DND-41 (cell line): ENCODE data around the gene MEF2D.
A peak's percentile ranks its signal among the peaks of the same experiment; 100 is the strongest.

Experiments used
- ATAC-seq: fragments of 200-7000 bp; cut with Tn5 transposase; 3 replicates; pipeline ENCODE4 v1.9.1; 2021; ENCODE audit warnings: low read depth; ENCODE audit not compliant: insufficient read depth
- DNase-seq: peaks from one replicate; pipeline ENCODE4 v3.0.0-alpha.2; 2020
- H2AFZ ChIP-seq: 2 replicates; pipeline ENCODE4 v1.6.0; 2012; ENCODE audit warnings: low read depth, low read length
- H3K27ac ChIP-seq: 2 replicates; pipeline ENCODE4 v1.5.1; 2012; ENCODE audit warnings: low read length, inconsistent platforms
- H3K27me3 ChIP-seq: fragments of 200-600 bp; sonication (generic); 2 replicates; pipeline ENCODE4 v1.6.0; 2012; ENCODE audit warnings: low read length, mild to moderate bottlenecking, inconsistent platforms; ENCODE audit not compliant: insufficient read depth, poor library complexity
- H3K36me3 ChIP-seq: 2 replicates; pipeline ENCODE4 v1.5.1; 2012; ENCODE audit warnings: low read length, inconsistent platforms; ENCODE audit not compliant: insufficient read depth
- H3K4me1 ChIP-seq: 2 replicates; pipeline ENCODE4 v1.5.1; 2012; ENCODE audit warnings: mild to moderate bottlenecking, low read length; ENCODE audit not compliant: insufficient read depth
- H3K4me2 ChIP-seq: 2 replicates; pipeline ENCODE4 v1.6.0; 2012; ENCODE audit warnings: mild to moderate bottlenecking, moderate library complexity, low read length, inconsistent platforms; ENCODE audit not compliant: insufficient read depth
- H3K4me3 ChIP-seq, 2 experiments: fragments of 200-600 bp in 1 of 2; shearing (Covaris generic) in 1 of 2; 2 replicates each; pipeline ENCODE4 v1.5.1; 2012 to 2016; ENCODE audit warnings: inconsistent platforms in 2 of 2, low read length in 2 of 2, mild to moderate bottlenecking in 2 of 2, low read depth in 1 of 2, moderate library complexity in 1 of 2
- H3K79me2 ChIP-seq: 2 replicates; pipeline ENCODE4 v1.6.0; 2012; ENCODE audit warnings: low read length, inconsistent platforms; ENCODE audit not compliant: insufficient read depth
- H3K9ac ChIP-seq: 2 replicates; pipeline ENCODE4 v1.6.0; 2012; ENCODE audit warnings: low read depth, mild to moderate bottlenecking, inconsistent platforms, low read length, moderate library complexity
- H3K9me3 ChIP-seq: 2 replicates; pipeline ENCODE4 v1.5.1; 2012; ENCODE audit warnings: low read length, moderate library complexity, mild to moderate bottlenecking, inconsistent platforms; ENCODE audit not compliant: insufficient read depth, severe bottlenecking
- H4K20me1 ChIP-seq: 2 replicates; pipeline ENCODE4 v1.6.0; 2012; ENCODE audit warnings: low read length; ENCODE audit not compliant: insufficient read depth
- CTCF ChIP-seq: IDR thresholded peaks from 2 replicates; pipeline ENCODE4 v1.5.1; 2012; ENCODE audit warnings: borderline replicate concordance, low read length, moderate library complexity, mild to moderate bottlenecking; ENCODE audit not compliant: poor library complexity, severe bottlenecking; ENCODE audit errors: extremely low read depth
- EZH2 ChIP-seq: IDR thresholded peaks from 3 replicates; pipeline ENCODE4 v1.6.1; 2012; ENCODE audit warnings: borderline replicate concordance, low read depth, mild to moderate bottlenecking, moderate library complexity, low read length, inconsistent platforms; ENCODE audit not compliant: severe bottlenecking

The MEF2D gene

GRCh38 chr1:156497743-156498431 lies 2.7 kb downstream of the MEF2D start:
- H3K9ac ChIP-seq = no peak overlapping the region
- DNase-seq (no peak), ATAC-seq (no peak)
- H4K20me1 ChIP-seq = peaks cover 66% of the 10 kb centered on the region
- peaks cover 33% of the 10 kb centered on the region for H3K36me3 ChIP-seq
- H3K4me3 ChIP-seq = no peak overlapping the region
- H3K27ac ChIP-seq = 0 out of 2 replicates have a peak overlapping the region, but pooled peaks have one; percentile 8
- no peak for TF ChIP-seq CTCF
- no peak for TF ChIP-seq EZH2
- peaks cover 48% of the 10 kb centered on the region for H3K4me1 ChIP-seq
- no peak overlapping the region for H2AFZ ChIP-seq
- H3K79me2 ChIP-seq = peaks cover 85% of the 10 kb centered on the region
- peak overlapping the region; percentile 84 for H3K4me2 ChIP-seq
- H3K27me3 ChIP-seq = no peaks in the 10 kb centered on the region
- H3K9me3 ChIP-seq = no peaks in the 10 kb centered on the region

- 0 out of 2 replicates have a peak overlapping the region, but pooled peaks have one; percentile 8 for H3K27ac ChIP-seq
- no peak overlapping the region for H2AFZ ChIP-seq
- no peak for DNase-seq
- H3K4me2 ChIP-seq = peak overlapping the region; percentile 84; the same call in 1 of the 2 replicates
- no peak for ATAC-seq
- no peak overlapping the region for H3K9ac ChIP-seq
- peaks cover 33% of the 10 kb centered on the region for H3K36me3 ChIP-seq
- no peaks in the 10 kb centered on the region for H3K27me3 ChIP-seq
- no peak overlapping the region for H3K4me3 ChIP-seq
- no peak for TF ChIP-seq CTCF
- peaks cover 73% of the 10 kb centered on the region for H4K20me1 ChIP-seq
- H3K4me1 ChIP-seq = peaks cover 41% of the 10 kb centered on the region
- no peaks in the 10 kb centered on the region for H3K9me3 ChIP-seq
- peaks cover 89% of the 10 kb centered on the region for H3K79me2 ChIP-seq
Observed at GRCh38 chr1:156497078-156497742, 3.4 kb downstream of the MEF2D start.

- H3K27me3 ChIP-seq = no peaks in the 10 kb centered on the region
- peaks cover 33% of the 10 kb centered on the region for H3K4me1 ChIP-seq
- H3K4me3 ChIP-seq = no peak overlapping the region
- no peaks in the 10 kb centered on the region for H3K9me3 ChIP-seq
- peaks cover 82% of the 10 kb centered on the region for H4K20me1 ChIP-seq
- TF ChIP-seq CTCF (no peak), EZH2 (no peak)
- no peak overlapping the region for H3K9ac ChIP-seq
- H3K79me2 ChIP-seq = peaks cover 93% of the 10 kb centered on the region
- ATAC-seq (no peak), DNase-seq (no peak)
- no peak overlapping the region for H3K27ac ChIP-seq
- H3K36me3 ChIP-seq = peaks cover 33% of the 10 kb centered on the region
- H2AFZ ChIP-seq = no peak overlapping the region
- no peak overlapping the region for H3K4me2 ChIP-seq
Observed at GRCh38 chr1:156496211-156496761, 4.3 kb downstream of the MEF2D start.
